NCI-H128 (cell line): Measurements from ENCODE around the gene JHY.

Experiments used
- DNase-seq: peaks from one replicate; lab custom pipeline; 2025; ENCODE audit not compliant: unreplicated experiment; lab: John Stamatoyannopoulos, UW

JHY gene

GRCh38 chr11:122869622-122870021, 12.9 kb upstream of the JHY start:
- DNase-seq = no peak

- no peak for DNase-seq
These were observed 11.3 kb upstream of the JHY start for GRCh38 chr11:122871302-122871701.

GRCh38 chr11:122872046-122872445, 10.5 kb upstream of the JHY start:
- DNase-seq = no peak

GRCh38 chr11:122874991-122875390, 7.6 kb upstream of the JHY start:
- DNase-seq = no peak

GRCh38 chr11:122877732-122878131, 4.8 kb upstream of the JHY start:
- no peak for DNase-seq

- DNase-seq = no peak
These were observed 2.8 kb upstream of the JHY start for GRCh38 chr11:122879785-122880184.

- no peak for DNase-seq
These were observed 492 bp downstream of the JHY start for GRCh38 chr11:122882857-122883645.

GRCh38 chr11:122883646-122883979, 1.1 kb downstream of the JHY start:
- no peak for DNase-seq

- DNase-seq = no peak
These were observed 5.6 kb downstream of the JHY start for GRCh38 chr11:122888162-122888561.

GRCh38 chr11:122893131-122893530, 10.6 kb downstream of the JHY start:
- no peak for DNase-seq

- DNase-seq = peak; percentile 68
These were observed 13.0 kb downstream of the JHY start for GRCh38 chr11:122895563-122895962.

GRCh38 chr11:122897606-122898210, 15.1 kb downstream of the JHY start:
- no peak for DNase-seq

GRCh38 chr11:122898799-122899198, 16.2 kb downstream of the JHY start:
- DNase-seq = no peak

GRCh38 chr11:122900587-122901202, 18.1 kb downstream of the JHY start:
- DNase-seq = no peak

- DNase-seq = no peak
These were observed 20.4 kb downstream of the JHY start for GRCh38 chr11:122902951-122903350.

GRCh38 chr11:122910775-122911174, 28.2 kb downstream of the JHY start:
- DNase-seq = no peak

- DNase-seq = no peak
These were observed 34.8 kb downstream of the JHY start for GRCh38 chr11:122917311-122917710.

- no peak for DNase-seq
These were observed 36.2 kb downstream of the JHY start for GRCh38 chr11:122918734-122919133.

GRCh38 chr11:122920579-122920978, 38.0 kb downstream of the JHY start:
- peak; percentile 46 for DNase-seq

- DNase-seq = no peak
These were observed 40.3 kb downstream of the JHY start for GRCh38 chr11:122922893-122923292.

- no peak for DNase-seq
These were observed 40.7 kb downstream of the JHY start for GRCh38 chr11:122923302-122923701.

GRCh38 chr11:122931510-122931909, 49.0 kb downstream of the JHY start:
- no peak for DNase-seq
